Vagina (tissue), 2 donors: Measurements from ENCODE around the gene B3GAT2.

Experiments
- CTCF ChIP-seq, 3 experiments: fragments of 450-650 bp in 2 of 3; fragments of 200-600 bp in 1 of 3; sonication (generic) in 1 of 3; IDR thresholded peaks; one replicate each; pipeline ENCODE4 v1.5.1; 2017 to 2019; ENCODE audit warnings: antibody characterized with exemption in 3 of 3, mild to moderate bottlenecking in 2 of 3, moderate library complexity in 2 of 3
- POLR2AphosphoS5 ChIP-seq, 2 donors: sonication (generic); formaldehyde crosslinking; IDR thresholded peaks; one replicate each; pipeline ENCODE4 v1.9.0; 2017; ENCODE audit warnings: antibody characterized with exemption in 2 of 2, mild to moderate bottlenecking in 2 of 2, low read depth in 1 of 2; ENCODE audit not compliant: insufficient read depth in 1 of 2

GRCh38 chr6:70980727-70981126 lies 23.9 kb upstream of the B3GAT2 start:
- TF ChIP-seq POLR2AphosphoS5 (IDR thresholded peaks at IDR 0.05; ENCODE audit: insufficient read depth in 1 of 2, low read depth in 1 of 2) (no peak), CTCF (IDR thresholded peaks at IDR 0.05) (no peak)
